Right atrium auricular region (tissue), 2 donors: ENCODE results near the gene MAK. TPM values are rescaled to one million over a fixed set of nuclear protein-coding genes. Genes with fewer than 3 reads are reported as not detected.
"Not testable (repeated sequence)": the region's sequence is repeated elsewhere in the genome, so short reads cannot be mapped to it uniquely, and the experiment has no call there.

Source experiments
- DNase-seq: peaks from one replicate; pipeline ENCODE4 v3.0.0-alpha.2; 2019; ENCODE audit warnings: low spot score
- H3K27ac ChIP-seq, 2 donors: fragments of 200-600 bp; sonication (generic); 1 replicate in 1 of 2; 2 replicates in 1 of 2; pipeline ENCODE4 v1.5.1; 2016 to 2019
- H3K27me3 ChIP-seq, 2 donors: fragments of 200-600 bp; sonication (generic); one replicate each; pipeline versions ENCODE4 v1.5.1 to v1.6.0; 2017 to 2019
- H3K36me3 ChIP-seq: fragments of 200-600 bp; sonication (generic); one replicate; pipeline ENCODE4 v1.5.1; 2016
- H3K4me1 ChIP-seq, 2 donors: fragments of 200-600 bp; sonication (generic); one replicate each; pipeline versions ENCODE4 v1.5.1 to v1.6.0; 2017 to 2019
- H3K4me3 ChIP-seq, 2 donors: fragments of 200-600 bp; sonication (generic); 1 replicate in 1 of 2; 2 replicates in 1 of 2; pipeline ENCODE4 v1.5.1; 2017 to 2019; ENCODE audit warnings: mild to moderate bottlenecking in 1 of 2, moderate library complexity in 1 of 2
- H3K9me3 ChIP-seq, 2 donors: fragments of 200-600 bp; sonication (generic); one replicate each; pipeline ENCODE4 v1.5.1; 2019
- total RNA-seq, 2 donors: library from RNA; depleted of rRNA; stranded (reverse); fragments of >200 nt; gene quantifications; one replicate each; pipeline ENCODE4 v1.1.0, GENCODE V29; 2016
- TF ChIP-seq, protein P1 (sequence below), 2 donors: fragments of 200-600 bp; sonication (generic); IDR thresholded peaks; one replicate each; pipeline ENCODE4 v1.5.1; 2019; ENCODE audit warnings: antibody characterized with exemption in 2 of 2

Gene MAK
- total RNA-seq, 2 donors from 2014 or later: 0.16 TPM; not detected in 1

DNA sequence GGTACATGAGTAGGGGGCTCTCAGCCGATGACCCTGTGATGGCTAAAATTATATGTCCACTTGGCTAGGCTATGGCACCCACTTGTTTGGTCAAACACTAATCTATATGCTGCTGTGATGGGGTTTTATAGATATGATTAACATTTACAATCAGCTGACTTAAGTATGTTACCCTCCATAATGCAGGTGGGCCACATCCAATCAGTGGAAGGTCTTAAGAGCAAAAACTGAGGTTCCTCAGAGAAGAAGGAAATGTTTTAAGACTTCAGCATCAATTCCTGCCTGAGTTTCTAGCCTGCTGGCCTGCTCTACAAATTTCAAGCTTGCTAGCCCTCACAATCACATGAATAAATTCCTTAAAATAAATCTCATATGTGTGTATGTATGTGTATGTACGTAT lies 18.9 kb upstream of the MAK start:
- no peaks in the 10 kb centered on the region for H3K36me3 ChIP-seq
- H3K4me3 ChIP-seq: no peak overlapping the region
- H3K27me3 ChIP-seq: no peaks in the 10 kb centered on the region
- no peak overlapping the region for H3K27ac ChIP-seq
- peaks cover 0 to 12% of the 10 kb centered on the region in 2 donors for H3K9me3 ChIP-seq
- TF ChIP-seq, protein P1, sequence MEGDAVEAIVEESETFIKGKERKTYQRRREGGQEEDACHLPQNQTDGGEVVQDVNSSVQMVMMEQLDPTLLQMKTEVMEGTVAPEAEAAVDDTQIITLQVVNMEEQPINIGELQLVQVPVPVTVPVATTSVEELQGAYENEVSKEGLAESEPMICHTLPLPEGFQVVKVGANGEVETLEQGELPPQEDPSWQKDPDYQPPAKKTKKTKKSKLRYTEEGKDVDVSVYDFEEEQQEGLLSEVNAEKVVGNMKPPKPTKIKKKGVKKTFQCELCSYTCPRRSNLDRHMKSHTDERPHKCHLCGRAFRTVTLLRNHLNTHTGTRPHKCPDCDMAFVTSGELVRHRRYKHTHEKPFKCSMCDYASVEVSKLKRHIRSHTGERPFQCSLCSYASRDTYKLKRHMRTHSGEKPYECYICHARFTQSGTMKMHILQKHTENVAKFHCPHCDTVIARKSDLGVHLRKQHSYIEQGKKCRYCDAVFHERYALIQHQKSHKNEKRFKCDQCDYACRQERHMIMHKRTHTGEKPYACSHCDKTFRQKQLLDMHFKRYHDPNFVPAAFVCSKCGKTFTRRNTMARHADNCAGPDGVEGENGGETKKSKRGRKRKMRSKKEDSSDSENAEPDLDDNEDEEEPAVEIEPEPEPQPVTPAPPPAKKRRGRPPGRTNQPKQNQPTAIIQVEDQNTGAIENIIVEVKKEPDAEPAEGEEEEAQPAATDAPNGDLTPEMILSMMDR (IDR thresholded peaks at IDR 0.05): no peak
- DNase-seq: no peak
- H3K4me1 ChIP-seq: no peaks in the 10 kb centered on the region

DNA sequence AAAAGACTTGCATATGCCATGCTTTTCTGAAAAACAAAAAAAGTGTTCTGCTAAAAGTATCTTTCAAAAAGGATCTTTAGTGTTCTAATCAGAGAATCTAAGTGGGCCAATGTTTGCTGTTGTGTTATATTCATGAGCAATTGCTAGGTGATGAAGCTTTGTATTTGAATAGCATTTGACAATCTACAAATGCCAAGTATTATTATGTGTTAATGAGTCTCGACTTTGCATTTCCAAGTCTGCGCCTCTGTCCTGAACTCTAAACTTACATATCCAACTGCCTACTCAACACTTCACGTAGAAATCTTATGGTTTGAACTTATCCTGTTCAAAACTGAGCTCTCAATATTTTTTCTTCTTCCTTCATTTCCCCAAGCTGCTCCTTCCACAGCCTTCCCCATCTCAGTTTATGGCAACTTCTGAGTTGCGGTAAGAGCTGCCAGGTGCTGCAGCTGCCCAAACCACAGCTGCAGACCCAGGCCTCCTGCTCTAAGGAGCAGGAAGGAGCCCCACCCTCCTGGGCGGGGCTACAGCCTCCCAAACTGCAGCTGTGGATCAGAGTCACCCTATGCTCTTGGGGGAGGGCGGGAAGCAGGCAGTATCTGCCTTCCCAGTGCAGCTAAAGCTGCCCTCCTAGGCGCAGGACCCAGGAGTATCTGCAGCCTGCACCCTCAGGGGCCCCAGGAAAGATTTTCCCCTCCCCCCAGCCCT lies 16.7 kb upstream of the MAK start:
- Histone ChIP-seq H3K27me3 (no peaks in the 10 kb centered on the region), H3K4me1 (no peaks in the 10 kb centered on the region), H3K4me3 (no peak overlapping the region), H3K36me3 (no peaks in the 10 kb centered on the region), H3K27ac (no peak overlapping the region), H3K9me3 (peaks cover 0 to 12% of the 10 kb centered on the region in 2 donors)
- TF ChIP-seq, protein P1 (IDR thresholded peaks at IDR 0.05): no peak
- DNase-seq: no peak

DNA sequence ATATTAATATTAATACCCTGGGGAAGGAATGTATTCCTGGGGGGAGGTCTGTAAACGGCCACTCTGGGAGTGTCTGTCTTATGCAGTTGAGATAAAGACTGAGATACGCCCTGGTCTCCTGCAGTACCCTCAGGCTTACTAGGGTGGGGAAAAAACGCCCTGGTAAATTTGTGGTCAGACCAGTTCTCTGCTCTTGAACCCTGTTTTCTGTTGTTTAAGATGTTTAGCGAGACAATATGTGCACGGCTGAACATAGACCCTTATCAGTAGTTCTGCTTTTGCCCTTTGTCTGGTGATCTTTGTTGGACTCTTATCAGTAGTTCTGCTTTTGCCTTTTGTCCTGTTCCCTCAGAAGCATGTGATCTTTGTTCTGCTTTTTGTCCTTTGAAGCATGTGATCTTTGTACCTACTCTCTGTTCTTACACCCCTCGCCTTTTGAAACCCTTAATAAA lies 15.5 kb upstream of the MAK start:
- H3K36me3 ChIP-seq, H3K27me3 ChIP-seq, DNase-seq, H3K4me1 ChIP-seq, H3K27ac ChIP-seq, H3K4me3 ChIP-seq: not testable (repeated sequence)
- peaks cover 0 to 12% of the 10 kb centered on the region in 2 donors for H3K9me3 ChIP-seq

DNA sequence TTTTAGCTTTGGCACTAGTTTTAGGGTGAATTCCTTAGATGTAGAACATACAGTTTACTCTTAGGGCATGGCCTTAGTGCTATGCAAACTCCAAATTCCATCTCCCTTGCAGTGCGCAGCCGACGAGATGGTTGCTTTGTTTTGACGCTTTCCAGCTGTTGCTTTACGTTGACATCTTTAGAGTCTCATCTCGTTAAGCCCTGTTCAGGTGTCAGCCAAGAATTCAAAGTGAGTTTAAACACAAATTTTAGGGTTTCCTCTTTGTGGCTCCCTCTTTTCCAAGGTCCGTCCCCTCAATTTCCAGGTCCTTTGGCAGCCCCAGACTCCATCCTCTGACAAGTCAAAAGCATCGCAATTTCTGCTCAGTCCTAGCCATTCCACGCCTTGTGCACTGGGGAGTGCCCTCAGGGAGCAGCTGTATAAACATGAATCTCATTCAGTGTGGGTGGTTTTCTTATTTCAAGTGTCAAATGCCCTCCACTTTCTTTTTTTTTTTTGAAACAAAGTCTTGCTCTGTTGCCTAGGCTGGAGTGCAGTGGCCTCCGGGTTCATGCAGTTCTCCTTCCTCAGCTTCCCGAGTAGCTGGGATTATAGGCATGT lies 14.1 kb upstream of the MAK start:
- peaks cover 0 to 12% of the 10 kb centered on the region in 2 donors for H3K9me3 ChIP-seq
- no peaks in the 10 kb centered on the region for H3K4me1 ChIP-seq
- DNase-seq: no peak
- H3K27ac ChIP-seq: no peak overlapping the region
- no peaks in the 10 kb centered on the region for H3K27me3 ChIP-seq
- H3K36me3 ChIP-seq: no peaks in the 10 kb centered on the region
- no peak overlapping the region for H3K4me3 ChIP-seq
- TF ChIP-seq, protein P1 (IDR thresholded peaks at IDR 0.05): no peak

DNA sequence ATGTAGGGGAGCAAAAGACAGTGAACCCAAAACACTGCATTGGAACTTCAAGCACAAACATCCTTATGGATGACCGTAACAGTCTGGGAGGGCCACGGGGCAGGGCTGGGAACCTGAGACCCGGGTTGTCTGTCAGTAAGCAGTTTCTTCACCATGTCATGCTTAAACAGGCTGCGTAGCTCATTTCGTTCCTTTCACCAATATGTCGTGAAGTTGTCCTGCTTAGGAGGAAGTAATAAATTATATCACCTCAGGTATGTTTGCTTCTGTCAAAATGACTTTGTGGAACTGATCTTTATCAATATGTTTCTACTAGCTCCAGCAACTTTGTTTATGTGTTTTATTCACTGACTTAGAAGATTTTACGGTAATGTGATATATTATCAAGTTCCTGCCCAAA lies 12.4 kb upstream of the MAK start:
- Histone ChIP-seq H3K4me3 (no peak overlapping the region), H3K4me1 (no peaks in the 10 kb centered on the region), H3K36me3 (no peaks in the 10 kb centered on the region), H3K9me3 (peaks cover 0 to 12% of the 10 kb centered on the region in 2 donors), H3K27me3 (no peaks in the 10 kb centered on the region), H3K27ac (no peak overlapping the region)
- no peak for DNase-seq
- TF ChIP-seq, protein P1 (IDR thresholded peaks at IDR 0.05): no peak

DNA sequence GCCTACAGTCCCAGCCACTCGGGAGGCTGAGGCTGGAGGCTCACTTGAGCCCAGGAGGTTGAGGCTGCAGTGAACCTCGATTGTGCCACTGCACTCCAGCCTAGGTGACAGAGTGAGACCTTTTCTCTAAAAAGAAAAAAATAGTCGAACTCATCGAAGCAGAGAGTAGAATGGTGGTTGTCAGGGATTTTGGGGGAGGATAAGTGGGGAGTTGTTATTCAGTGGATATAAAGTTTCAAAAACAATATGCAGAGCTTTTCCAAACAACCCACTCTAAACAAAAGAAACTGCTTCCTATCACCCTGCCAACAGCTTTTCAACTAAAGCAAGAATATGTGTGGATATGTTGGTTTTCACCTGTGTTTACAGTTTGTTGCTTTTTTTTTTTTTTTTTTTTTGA lies 11.6 kb upstream of the MAK start:
- TF ChIP-seq, protein P1 (IDR thresholded peaks at IDR 0.05): no peak
- Histone ChIP-seq H3K27ac (no peak overlapping the region), H3K36me3 (no peaks in the 10 kb centered on the region)

More for the DNA sequence above, 11.6 kb upstream of the MAK start:
- H3K4me1 ChIP-seq: no peaks in the 10 kb centered on the region
- peaks cover 0 to 12% of the 10 kb centered on the region in 2 donors for H3K9me3 ChIP-seq
- no peak for DNase-seq
- H3K27me3 ChIP-seq: no peaks in the 10 kb centered on the region
- H3K4me3 ChIP-seq: no peak overlapping the region
